ENCODE measurements around the gene FRG2.
"Not testable (repeated sequence)": the region's sequence is repeated elsewhere in the genome, so short reads cannot be mapped to it uniquely, and the experiment has no call there.

The FRG2 gene

GRCh38 chr4:190016369-190017289 lies 10.4 kb downstream of the FRG2 start:
- DNase-seq (ENCODE audit: low read depth in 2 of 2), result no peak

GRCh38 chr4:190015538-190016368 lies 11.3 kb downstream of the FRG2 start:
- DNase-seq (ENCODE audit: low read depth in 2 of 2), result no peak

DNA sequence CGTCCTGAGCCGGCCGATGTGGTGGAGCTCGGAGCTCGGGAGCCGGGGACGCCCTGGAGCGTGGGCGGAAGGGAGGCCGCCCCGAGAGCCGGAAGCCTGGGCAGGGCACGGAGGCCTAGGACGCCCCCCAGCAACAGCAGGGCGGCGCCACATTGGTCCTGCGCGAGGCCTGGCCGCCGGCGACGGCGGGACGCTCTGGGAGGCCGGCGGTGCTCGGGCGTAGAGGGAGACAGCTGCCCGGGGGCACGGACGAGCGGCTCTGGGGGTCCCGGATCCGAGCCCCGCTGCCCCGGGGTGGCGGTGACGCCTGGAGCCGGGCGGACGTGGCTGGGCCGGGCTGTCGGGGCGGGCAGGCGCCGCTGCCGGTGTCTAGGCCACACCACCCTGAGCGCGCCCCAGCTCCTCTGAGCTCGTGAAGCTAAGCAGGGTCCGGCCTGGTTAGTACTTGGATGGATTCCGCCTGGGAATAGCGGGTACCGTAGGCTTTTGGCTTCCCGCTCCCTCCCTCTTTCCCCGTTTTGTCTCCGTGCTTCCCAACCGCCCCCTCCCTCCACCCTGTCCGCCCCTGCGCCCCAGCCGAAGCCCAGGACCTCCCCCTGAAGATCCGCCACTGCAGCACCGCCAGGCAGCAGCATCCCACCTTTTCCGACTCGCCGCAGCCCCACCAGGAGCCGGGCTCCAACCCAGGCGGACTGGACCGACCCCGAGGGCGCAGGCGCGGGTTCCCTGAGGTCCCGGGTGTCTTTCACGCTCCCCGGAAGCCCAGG lies 12.1 kb downstream of the FRG2 start:
- no peak for DNase-seq (ENCODE audit: low read depth in 2 of 2)

DNA sequence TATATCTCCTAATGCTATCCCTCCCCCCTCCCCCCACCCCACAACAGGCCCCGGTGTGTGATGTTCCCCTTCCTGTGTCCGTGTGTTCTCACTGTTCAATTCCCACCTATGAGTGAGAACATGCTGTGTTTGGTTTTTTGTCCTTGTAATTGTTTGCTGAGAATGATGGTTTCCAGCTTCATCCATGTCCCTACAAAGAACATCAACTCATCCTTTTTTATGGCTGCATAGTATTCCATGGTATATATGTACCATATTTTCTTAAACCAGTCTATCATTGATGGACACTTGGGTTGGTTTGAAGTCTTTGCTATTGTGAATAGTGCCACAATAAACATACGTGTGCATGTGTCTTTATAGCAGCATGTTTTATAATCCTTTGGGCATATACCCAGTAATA lies 37.1 kb downstream of the FRG2 start:
- DNase-seq (ENCODE audit: low read depth in 2 of 2), result not testable (repeated sequence)

DNA sequence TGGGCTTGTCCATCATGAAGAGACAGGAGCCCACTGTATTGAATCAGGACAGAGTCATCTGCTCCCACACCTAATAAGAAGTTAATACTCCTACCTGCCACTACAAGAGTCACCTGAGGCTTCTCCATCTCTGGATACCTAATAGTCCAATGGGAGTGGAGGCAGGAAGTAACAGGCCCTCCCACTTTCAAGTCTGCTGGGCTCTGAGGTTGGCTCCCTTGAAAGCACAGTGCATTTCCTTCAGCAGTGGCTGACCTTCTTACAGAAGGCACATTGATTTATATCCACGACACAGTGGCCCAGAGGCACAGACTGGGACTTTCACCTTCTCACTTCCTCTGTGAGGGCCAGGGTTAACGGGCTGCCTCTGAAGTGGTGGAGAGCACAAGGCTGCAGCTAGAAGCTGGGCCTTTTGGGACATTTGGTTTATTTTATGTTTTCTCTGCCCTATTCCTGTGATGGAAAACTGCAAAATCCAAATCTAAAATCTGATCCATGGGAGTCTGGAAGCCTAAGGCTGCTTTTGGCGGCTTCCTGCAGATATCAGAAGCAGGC lies 38.1 kb downstream of the FRG2 start:
- no peak for DNase-seq (ENCODE audit: low read depth in 2 of 2)

GRCh38 chr4:189985651-189986243 lies 41.3 kb downstream of the FRG2 start:
- not testable (repeated sequence) for DNase-seq (ENCODE audit: low read depth in 2 of 2)

DNA sequence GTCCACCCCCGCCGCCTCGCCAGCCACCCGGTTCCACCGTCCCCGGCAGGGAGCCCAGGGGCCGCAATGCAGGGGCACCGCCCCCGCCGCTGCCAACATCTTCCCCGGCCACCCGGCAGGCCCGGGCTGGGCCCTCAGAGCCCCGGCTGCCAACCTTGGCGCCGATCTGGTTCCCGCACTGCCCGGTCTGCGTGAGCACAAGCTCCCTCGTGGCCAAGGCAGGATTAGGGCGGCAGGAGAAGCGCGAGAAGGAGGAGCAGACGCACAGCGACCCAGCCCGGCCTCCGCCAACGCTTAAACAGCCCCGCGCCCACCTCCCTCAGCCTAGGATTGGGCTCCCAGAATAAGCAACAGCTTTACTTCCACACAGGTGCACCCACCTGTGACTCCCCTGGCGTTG lies 42.4 kb downstream of the FRG2 start:
- DNase-seq (ENCODE audit: low read depth in 2 of 2), result not testable (repeated sequence)

DNA sequence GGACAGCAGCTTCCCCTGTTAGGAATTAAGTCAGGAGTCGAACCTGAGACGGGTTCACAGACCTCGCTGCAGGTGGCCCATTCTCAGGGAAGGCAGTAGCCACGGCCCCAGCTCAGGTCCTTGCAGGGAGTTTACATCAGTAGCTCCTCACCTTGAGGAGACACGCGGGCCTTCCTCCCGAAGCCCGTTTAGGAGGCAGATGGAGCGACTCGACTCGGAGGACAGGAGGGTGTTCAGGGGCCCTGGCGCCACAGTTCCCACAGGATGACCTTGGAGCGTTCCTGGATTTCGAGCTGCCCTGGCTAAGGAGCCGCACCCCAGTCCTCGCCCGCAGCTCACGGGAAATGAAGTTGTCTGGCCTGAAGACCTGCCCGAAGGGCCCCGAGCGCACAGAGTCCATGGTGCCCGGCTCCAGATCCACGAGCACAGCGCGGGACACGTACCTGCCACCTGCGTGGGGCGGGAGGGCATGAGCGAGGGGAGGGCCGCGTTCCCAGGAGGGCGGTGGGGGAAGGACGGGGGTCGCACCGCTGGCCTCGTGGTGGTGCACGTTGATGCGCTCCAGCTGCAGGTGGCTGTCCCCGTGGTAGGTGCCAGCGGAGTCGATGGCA lies 43.0 kb downstream of the FRG2 start:
- DNase-seq (ENCODE audit: low read depth in 2 of 2), result not testable (repeated sequence)

DNA sequence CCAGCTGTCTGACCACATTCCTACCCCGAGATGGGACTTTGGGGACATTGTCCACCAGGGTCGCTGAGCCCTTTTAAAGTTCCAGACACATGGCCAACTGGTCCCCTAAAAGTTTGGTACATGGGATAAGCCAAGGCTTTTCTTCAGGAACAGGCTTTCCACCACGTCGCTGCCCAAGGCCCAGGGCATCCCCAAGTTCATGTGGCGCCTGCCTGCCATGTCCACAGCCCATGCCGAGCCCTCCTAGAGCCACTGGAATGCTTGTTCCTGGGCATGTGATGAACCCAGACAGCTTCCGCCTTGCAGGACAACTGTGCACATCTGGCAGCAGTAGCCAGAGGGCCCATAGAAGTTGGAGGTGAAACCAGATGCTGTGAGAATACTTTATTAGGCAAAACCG lies 45.1 kb downstream of the FRG2 start:
- DNase-seq (ENCODE audit: low read depth in 2 of 2), result no peak

DNA sequence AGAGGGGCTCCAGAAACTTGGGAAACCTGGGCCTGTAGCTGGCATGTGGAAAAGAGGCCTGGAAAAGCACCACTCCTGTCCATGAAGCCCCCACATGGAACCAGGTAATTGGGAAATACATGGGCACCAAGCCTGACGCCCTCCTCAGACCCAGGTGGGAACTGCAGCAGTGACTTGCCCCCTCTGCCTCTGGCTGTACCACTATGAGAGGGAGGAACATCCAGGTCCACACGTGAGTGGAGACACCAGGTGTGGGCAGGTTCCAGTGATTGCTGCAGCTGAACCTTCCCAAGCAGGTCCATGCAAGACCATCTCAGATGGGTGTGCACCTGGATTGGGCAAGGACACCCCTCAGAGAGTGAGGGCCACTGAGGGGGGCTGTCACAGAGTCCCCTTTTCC lies 46.8 kb downstream of the FRG2 start:
- not testable (repeated sequence) for DNase-seq (ENCODE audit: low read depth in 2 of 2)

- no peak for DNase-seq (ENCODE audit: low read depth in 2 of 2)
Measured at GRCh38 chr4:189979196-189980047, 47.6 kb downstream of the FRG2 start.
